Panc1 (cell line): ENCODE results near the gene CCDC107. TPM values are rescaled to one million over a fixed set of nuclear protein-coding genes. Genes with fewer than 3 reads are reported as not detected.

Experiments used
- ATAC-seq: fragments of 200-7000 bp; cut with Tn5 transposase; 2 replicates; pipeline ENCODE4 v1.9.1; 2020; ENCODE audit warnings: mild to moderate bottlenecking, moderate library complexity
- BruUV-seq: library from RNA; stranded (reverse); fragments of 400-500 nt; replicated peaks from 2 replicates; lab custom pipeline; 2021; lab: Mats Ljungman, UMichigan
- CTCF ChIA-PET: fragments of 300-600 bp; sonication (Branson Sonifier 250); formaldehyde crosslinking; loops from one replicate; lab custom pipeline; 2022; ENCODE audit warnings: antibody characterized with exemption; lab: Charles Lee
- POLR2A ChIA-PET: fragments of 300-600 bp; sonication (Branson Sonifier 250); formaldehyde crosslinking; loops from one replicate; lab custom pipeline; 2022; ENCODE audit warnings: antibody characterized with exemption; lab: Charles Lee
- DNase-seq: peaks from one replicate; pipeline ENCODE4 v3.0.0-alpha.2; 2010; ENCODE audit warnings: low read depth, low spot score
- H3K27ac ChIP-seq: 2 replicates; pipeline ENCODE4 v1.5.1; 2011; ENCODE audit warnings: mild to moderate bottlenecking, low read length, inconsistent platforms
- H3K27me3 ChIP-seq: fragments of 200-500 bp; sonication (Bioruptor generic); 2 replicates; pipeline ENCODE4 v1.6.0; 2014; ENCODE audit warnings: low read length, inconsistent platforms; ENCODE audit not compliant: control insufficient read depth, insufficient read depth
- H3K36me3 ChIP-seq: fragments of 200-500 bp; sonication (Bioruptor generic); 2 replicates; pipeline ENCODE4 v1.5.1; 2014; ENCODE audit warnings: inconsistent platforms, mild to moderate bottlenecking, low read length, moderate library complexity; ENCODE audit not compliant: control insufficient read depth, insufficient read depth
- H3K4me1 ChIP-seq: 2 replicates; pipeline ENCODE4 v1.5.1; 2011; ENCODE audit warnings: inconsistent platforms, mild to moderate bottlenecking, low read length, moderate library complexity; ENCODE audit not compliant: control insufficient read depth, insufficient read depth
- H3K4me3 ChIP-seq, 2 experiments: 2 replicates each; pipeline ENCODE4 v1.5.1; 2011 to 2012; ENCODE audit warnings: low read depth in 2 of 2, low read length in 2 of 2, mild to moderate bottlenecking in 2 of 2, inconsistent platforms in 1 of 2, moderate library complexity in 1 of 2
- H3K9me3 ChIP-seq: fragments of 200-500 bp; sonication (Bioruptor generic); 2 replicates; pipeline ENCODE4 v1.5.1; 2014; ENCODE audit warnings: low read depth, mild to moderate bottlenecking, inconsistent platforms, low read length, moderate library complexity; ENCODE audit not compliant: control insufficient read depth, insufficient read depth
- POLR2AphosphoS5 ChIP-seq: IDR thresholded peaks from 2 replicates; pipeline ENCODE4 v1.6.1; 2012; ENCODE audit warnings: mild to moderate bottlenecking, low read depth, low read length, moderate library complexity
- SIN3A ChIP-seq: IDR thresholded peaks from 2 replicates; pipeline ENCODE4 v1.6.1; 2012; ENCODE audit warnings: low read depth, mild to moderate bottlenecking, low read length, moderate library complexity, borderline replicate concordance; ENCODE audit not compliant: insufficient read depth
- TCF7L2 ChIP-seq: IDR thresholded peaks from 2 replicates; pipeline ENCODE4 v1.6.1; 2011; ENCODE audit warnings: mild to moderate bottlenecking, low read depth, low read length, inconsistent platforms
- in situ Hi-C: cut with HindIII; loops from 2 replicates; pipeline ENCODE4 v1.10.0; 2016; ENCODE audit warnings: low sequenced_read_pairs, low pct_unique_long_range_greater_than_20kb
- intact Hi-C: fragments of 100-400 bp; cut with micrococcal nuclease; formaldehyde crosslinking; loops from one replicate; pipeline ENCODE4 v1.10.0; 2022; ENCODE audit not compliant: unreplicated experiment
- total RNA-seq: library from RNA; stranded (reverse); gene quantifications from one replicate; pipeline ENCODE4 v1.2.1, GENCODE V29; 2021; ENCODE audit not compliant: unreplicated experiment
- TF ChIP-seq, protein P1 (sequence below): fragments of 450-650 bp; IDR thresholded peaks from 2 replicates; pipeline ENCODE4 v1.5.1; 2017; ENCODE audit warnings: mild to moderate bottlenecking
- TF ChIP-seq, protein P2 (sequence below), 2 experiments: IDR thresholded peaks; 2 replicates each; pipeline ENCODE4 v1.6.1; 2011 to 2012; ENCODE audit warnings: low read depth in 2 of 2, control low read depth in 1 of 2, low read length in 1 of 2, mild to moderate bottlenecking in 1 of 2, moderate library complexity in 1 of 2; ENCODE audit not compliant: insufficient read depth in 1 of 2

CCDC107 gene
- total RNA-seq, 1 experiment from 2014 or later, result 39.9 TPM

GRCh38 chr9:35665471-35665818, 7.4 kb downstream of the CCDC107 start:
- peak overlapping the region; percentile 97 for H3K27ac ChIP-seq
- H3K4me3 ChIP-seq, result peak overlapping the region; percentile 64 to 83
- no peak for TF ChIP-seq TCF7L2
- TF ChIP-seq POLR2AphosphoS5, result no peak
- peaks cover 3% of the 10 kb centered on the region for H3K36me3 ChIP-seq
- no peaks in the 10 kb centered on the region for H3K9me3 ChIP-seq
- peaks cover 48% of the 10 kb centered on the region for H3K4me1 ChIP-seq
- ChIA-PET POLR2A (interaction anchor here (0.6 to 1.0 kb wide), 2 partner anchors 24 to 67 kb away, joined by 7 read pairs; partner anchors contain the start of genes CREB3 and TLN1), CTCF (interaction anchor here (0.6 to 1.6 kb wide), 4 partner anchors 24 to 125 kb away, joined by 3 to 4 read pairs (median 4); partner anchors contain the start of gene TPM2)
- in situ Hi-C loops (no loop called here), intact Hi-C loops (no loop called here)
- no TSS peak for BruUV-seq
- no peaks in the 10 kb centered on the region for H3K27me3 ChIP-seq
- ATAC-seq, result no peak
- no peak for DNase-seq

- Histone ChIP-seq H3K36me3 (peaks cover 3% of the 10 kb centered on the region), H3K4me3 (no peak overlapping the region), H3K9me3 (no peaks in the 10 kb centered on the region), H3K4me1 (peaks cover 43% of the 10 kb centered on the region), H3K27ac (peak overlapping the region; percentile 97; the same call in 1 of the 2 replicates), H3K27me3 (no peaks in the 10 kb centered on the region)
- no peak for ATAC-seq
- DNase-seq, result no peak
- no TSS peak for BruUV-seq
- CTCF ChIA-PET, result interaction anchor here (0.6 to 1.1 kb wide), 3 partner anchors 23 to 124 kb away, joined by 3 to 4 read pairs (median 3); partner anchors contain the start of gene TPM2
- in situ Hi-C loops (no loop called here), intact Hi-C loops (no loop called here)
- TF ChIP-seq SIN3A, result no peak
- POLR2A ChIA-PET, result interaction anchor here (0.6 to 0.7 kb wide), 2 partner anchors 23 to 24 kb away, joined by 3 to 7 read pairs; partner anchors contain the start of gene TPM2
These were observed 8.0 kb downstream of the CCDC107 start for GRCh38 chr9:35666045-35666444.

DNA sequence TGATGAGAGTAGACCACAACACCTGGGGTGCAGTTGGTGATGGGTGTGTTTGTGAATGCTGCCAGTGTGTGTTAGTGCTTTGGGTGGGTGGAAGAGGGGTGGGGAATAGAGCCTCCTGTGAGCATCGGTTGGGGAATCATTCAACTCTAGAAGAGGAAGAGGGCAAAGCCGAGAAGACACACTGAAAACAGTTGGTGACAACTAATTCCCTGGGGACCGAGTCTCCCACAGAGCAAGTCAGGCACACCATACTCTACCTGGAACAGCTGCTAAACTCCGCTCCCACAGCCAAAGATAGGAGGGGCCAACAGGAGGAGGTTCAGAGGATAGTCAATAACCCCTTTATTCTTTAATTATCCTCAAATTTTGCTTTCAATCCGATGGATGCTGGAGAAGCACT, 8.5 kb downstream of the CCDC107 start:
- ChIA-PET CTCF (no interaction called here), POLR2A (interaction anchor here (0.7 kb wide), 1 partner anchor 23 kb away, joined by 3 read pairs; the partner anchor contains the start of gene TPM2)
- no TSS peak for BruUV-seq
- no peak for TF ChIP-seq TCF7L2
- TF ChIP-seq, protein P1, sequence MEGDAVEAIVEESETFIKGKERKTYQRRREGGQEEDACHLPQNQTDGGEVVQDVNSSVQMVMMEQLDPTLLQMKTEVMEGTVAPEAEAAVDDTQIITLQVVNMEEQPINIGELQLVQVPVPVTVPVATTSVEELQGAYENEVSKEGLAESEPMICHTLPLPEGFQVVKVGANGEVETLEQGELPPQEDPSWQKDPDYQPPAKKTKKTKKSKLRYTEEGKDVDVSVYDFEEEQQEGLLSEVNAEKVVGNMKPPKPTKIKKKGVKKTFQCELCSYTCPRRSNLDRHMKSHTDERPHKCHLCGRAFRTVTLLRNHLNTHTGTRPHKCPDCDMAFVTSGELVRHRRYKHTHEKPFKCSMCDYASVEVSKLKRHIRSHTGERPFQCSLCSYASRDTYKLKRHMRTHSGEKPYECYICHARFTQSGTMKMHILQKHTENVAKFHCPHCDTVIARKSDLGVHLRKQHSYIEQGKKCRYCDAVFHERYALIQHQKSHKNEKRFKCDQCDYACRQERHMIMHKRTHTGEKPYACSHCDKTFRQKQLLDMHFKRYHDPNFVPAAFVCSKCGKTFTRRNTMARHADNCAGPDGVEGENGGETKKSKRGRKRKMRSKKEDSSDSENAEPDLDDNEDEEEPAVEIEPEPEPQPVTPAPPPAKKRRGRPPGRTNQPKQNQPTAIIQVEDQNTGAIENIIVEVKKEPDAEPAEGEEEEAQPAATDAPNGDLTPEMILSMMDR, result no peak
- TF ChIP-seq SIN3A, result no peak
- TF ChIP-seq, protein P2, sequence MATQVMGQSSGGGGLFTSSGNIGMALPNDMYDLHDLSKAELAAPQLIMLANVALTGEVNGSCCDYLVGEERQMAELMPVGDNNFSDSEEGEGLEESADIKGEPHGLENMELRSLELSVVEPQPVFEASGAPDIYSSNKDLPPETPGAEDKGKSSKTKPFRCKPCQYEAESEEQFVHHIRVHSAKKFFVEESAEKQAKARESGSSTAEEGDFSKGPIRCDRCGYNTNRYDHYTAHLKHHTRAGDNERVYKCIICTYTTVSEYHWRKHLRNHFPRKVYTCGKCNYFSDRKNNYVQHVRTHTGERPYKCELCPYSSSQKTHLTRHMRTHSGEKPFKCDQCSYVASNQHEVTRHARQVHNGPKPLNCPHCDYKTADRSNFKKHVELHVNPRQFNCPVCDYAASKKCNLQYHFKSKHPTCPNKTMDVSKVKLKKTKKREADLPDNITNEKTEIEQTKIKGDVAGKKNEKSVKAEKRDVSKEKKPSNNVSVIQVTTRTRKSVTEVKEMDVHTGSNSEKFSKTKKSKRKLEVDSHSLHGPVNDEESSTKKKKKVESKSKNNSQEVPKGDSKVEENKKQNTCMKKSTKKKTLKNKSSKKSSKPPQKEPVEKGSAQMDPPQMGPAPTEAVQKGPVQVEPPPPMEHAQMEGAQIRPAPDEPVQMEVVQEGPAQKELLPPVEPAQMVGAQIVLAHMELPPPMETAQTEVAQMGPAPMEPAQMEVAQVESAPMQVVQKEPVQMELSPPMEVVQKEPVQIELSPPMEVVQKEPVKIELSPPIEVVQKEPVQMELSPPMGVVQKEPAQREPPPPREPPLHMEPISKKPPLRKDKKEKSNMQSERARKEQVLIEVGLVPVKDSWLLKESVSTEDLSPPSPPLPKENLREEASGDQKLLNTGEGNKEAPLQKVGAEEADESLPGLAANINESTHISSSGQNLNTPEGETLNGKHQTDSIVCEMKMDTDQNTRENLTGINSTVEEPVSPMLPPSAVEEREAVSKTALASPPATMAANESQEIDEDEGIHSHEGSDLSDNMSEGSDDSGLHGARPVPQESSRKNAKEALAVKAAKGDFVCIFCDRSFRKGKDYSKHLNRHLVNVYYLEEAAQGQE (IDR thresholded peaks at IDR 0.05; ENCODE audit: insufficient read depth in 1 of 2, low read depth in 2 of 2, low read length in 1 of 2), result no peak
- no peak for TF ChIP-seq POLR2AphosphoS5
- no peak for DNase-seq
- Histone ChIP-seq H3K4me1 (peaks cover 38% of the 10 kb centered on the region), H3K27me3 (no peaks in the 10 kb centered on the region), H3K36me3 (no peaks in the 10 kb centered on the region), H3K4me3 (no peak overlapping the region), H3K27ac (peak overlapping the region; percentile 97; the same call in 1 of the 2 replicates), H3K9me3 (no peaks in the 10 kb centered on the region)
- in situ Hi-C loops, result no loop called here
- ATAC-seq, result no peak
- intact Hi-C loops, result no loop called here
